ENCODE measurements around the gene SUFU. TPM values are rescaled to one million over a fixed set of nuclear protein-coding genes. Genes with fewer than 3 reads are reported as not detected.

The SUFU gene
- total and polyA plus RNA-seq, 2 of the 13 experiments (the other 11 are each of a cell fraction or from before 2014, with no cell fraction given), result 2.9 to 5.5 TPM

- TF ChIP-seq MXD4 (CRISPR knock-in tag; IDR thresholded peaks at IDR 0.05), result peak; percentile 25; the same call in 1 of the 2 replicates
- no peak for TF ChIP-seq ZNF282 (IDR thresholded peaks at IDR 0.05; ENCODE audit: partially characterized antibody)
- TF ChIP-seq SALL1 (CRISPR knock-in tag; IDR thresholded peaks at IDR 0.05), result peak; percentile 61; the same call in 1 of the 2 replicates
- TF ChIP-seq ZNF121 (CRISPR knock-in tag; IDR thresholded peaks at IDR 0.05), result no peak
- TF ChIP-seq TBX2 (CRISPR knock-in tag; IDR thresholded peaks at IDR 0.05; ENCODE audit: borderline replicate concordance), result peak; percentile 33; the same call in 1 of the 2 replicates
- no peak for TF ChIP-seq NBN (conservative IDR thresholded peaks at IDR 0.05)
- peak; percentile 89 for TF ChIP-seq AGO2 (optimal IDR thresholded peaks at IDR 0.05; ENCODE audit: low read depth, low read length)
- TF ChIP-seq SRSF9 (IDR thresholded peaks at IDR 0.05; ENCODE audit: borderline replicate concordance, insufficient read depth, low read depth, low read length, poor library complexity, severe bottlenecking), result no peak
- TF ChIP-seq FOXC1 (CRISPR knock-in tag; IDR thresholded peaks at IDR 0.05; ENCODE audit: borderline replicate concordance), result 0 out of 2 replicates have a peak, but pooled peaks have one; percentile 26
- TF ChIP-seq JUN (CRISPR knock-in tag; IDR thresholded peaks at IDR 0.05), result no peak
- TF ChIP-seq RBM22 (optimal IDR thresholded peaks at IDR 0.05; ENCODE audit: low read length), result peak; percentile 95
- no peak for TF ChIP-seq ZKSCAN5 (CRISPR knock-in tag; IDR thresholded peaks at IDR 0.05)
- peak; percentile 32; the same call in 1 of the 2 replicates for TF ChIP-seq PHF21A (CRISPR knock-in tag; IDR thresholded peaks at IDR 0.05)
- TF ChIP-seq ZNF687 (CRISPR knock-in tag; IDR thresholded peaks at IDR 0.05), result peak; percentile 77
- TF ChIP-seq RXRA (CRISPR knock-in tag; IDR thresholded peaks at IDR 0.05), result peak; percentile 44; the same call in 1 of the 2 replicates
- TF ChIP-seq GABPA (IDR thresholded peaks at IDR 0.05; ENCODE audit: low read depth, low read length), result no peak
- peak; percentile 62 for TF ChIP-seq GABPA (CRISPR knock-in tag; IDR thresholded peaks at IDR 0.05; ENCODE audit: low read depth)
- peak; percentile 91 for TF ChIP-seq HIC2 (CRISPR knock-in tag; IDR thresholded peaks at IDR 0.05; ENCODE audit: low read depth)
- TF ChIP-seq FOXA1 (IDR thresholded peaks at IDR 0.05), result no peak
- peak; percentile 45; the same call in 1 of the 2 replicates for TF ChIP-seq FOXA1 (CRISPR knock-in tag; IDR thresholded peaks at IDR 0.05)
- TF ChIP-seq ZBTB7B (CRISPR knock-in tag; IDR thresholded peaks at IDR 0.05), result no peak
- TF ChIP-seq ZFX (CRISPR knock-in tag; IDR thresholded peaks at IDR 0.05; ENCODE audit: low read depth), result peak; percentile 43; the same call in 1 of the 2 replicates
- TF ChIP-seq TCF7L2 (IDR thresholded peaks at IDR 0.05; ENCODE audit: low read depth, low read length), result no peak
- TF ChIP-seq EP300 (IDR thresholded peaks at IDR 0.05; ENCODE audit: low read depth in 2 of 2, low read length in 2 of 2), result peak in 1 of 2 experiments; percentile 64; a peak in 2 of 4 replicates
- TF ChIP-seq EP300 (CRISPR knock-in tag; IDR thresholded peaks at IDR 0.05; ENCODE audit: borderline replicate concordance), result 0 out of 2 replicates have a peak, but pooled peaks have one; percentile 47
- TF ChIP-seq FIP1L1 (IDR thresholded peaks at IDR 0.05; ENCODE audit: borderline replicate concordance, insufficient read depth, low read depth, low read length), result 0 out of 2 replicates have a peak, but pooled peaks have one; percentile 69
These were observed 154.4 kb downstream of the SUFU start (continued) for GRCh38 chr10:102657984-102658724.

Data from HepG2 (cell line).